ENCODE results near the gene MED22. TPM values are rescaled to one million over a fixed set of nuclear protein-coding genes. Genes with fewer than 3 reads are reported as not detected.

MED22 gene
- polyA plus RNA-seq, 3 donors = 6.8 to 27.7 (median 9.6) TPM

GRCh38 chr9:133371261-133371711 lies 23.4 kb upstream of the MED22 start:
- no peaks in the 10 kb centered on the region for H3K9me3 Mint-ChIP-seq

GRCh38 chr9:133370685-133371084 lies 22.8 kb upstream of the MED22 start:
- no peak for DNase-seq
- Histone ChIP-seq H2AFZ (ENCODE audit: insufficient read depth, low read depth, low read length, poor library complexity, severe bottlenecking) (no peak overlapping the region), H4K20me1 (ENCODE audit: insufficient read depth, low read length) (peaks cover 97% of the 10 kb centered on the region), H3K36me3 (replicated peaks in 1 of 2; ENCODE audit: control insufficient read depth in 1 of 2, insufficient read depth in 2 of 2, low read length in 2 of 2) (peaks cover 54 to 69% of the 10 kb centered on the region in 2 donors), H3K9me3 (replicated peaks in 1 of 2; ENCODE audit: control insufficient read depth in 1 of 2, insufficient read depth in 1 of 2, low read length in 2 of 2) (no peaks in the 10 kb centered on the region), H3K27ac (ENCODE audit: low read depth in 1 of 2, low read length in 2 of 2) (peak overlapping the region in 1 of 2 donors; percentile 59), H3K4me3 (replicated peaks in 1 of 3; ENCODE audit: low read depth in 2 of 3, low read length in 3 of 3) (no peak overlapping the region), H3K79me2 (ENCODE audit: insufficient read depth, low read length) (peaks cover 100% of the 10 kb centered on the region), H3K4me2 (replicated peaks; ENCODE audit: extremely low read depth, low read length, poor library complexity, severe bottlenecking) (no peak overlapping the region), H3K4me1 (ENCODE audit: control insufficient read depth in 1 of 2, insufficient read depth in 2 of 2, low read length in 2 of 2) (peaks cover 15 to 42% of the 10 kb centered on the region in 2 donors), H3K9ac (ENCODE audit: insufficient read depth, low read length, poor library complexity, severe bottlenecking) (peak overlapping the region; percentile 29), H3K27me3 (ENCODE audit: control insufficient read depth in 2 of 2, insufficient read depth in 2 of 2, low read length in 2 of 2) (no peaks in the 10 kb centered on the region)
- H3K4me3 Mint-ChIP-seq = no peak overlapping the region
- peaks cover 50 to 70% of the 10 kb centered on the region in 2 donors for H3K36me3 Mint-ChIP-seq
- no peak for TF ChIP-seq CTCF (IDR thresholded peaks at IDR 0.05)
- H3K4me1 Mint-ChIP-seq = peaks cover 54% of the 10 kb centered on the region
- no peaks in the 10 kb centered on the region for H3K27me3 Mint-ChIP-seq (ENCODE audit: low read depth in 3 of 3)
- 80% methylated on average over 1 of the region's 9 CpGs for WGBS (ENCODE audit: insufficient coverage)
- peak overlapping the region in 3 of 7 donors; percentile 18 to 89 (median 47) for H3K27ac Mint-ChIP-seq
- intact Hi-C loops (cut with micrococcal nuclease) = loop anchor here in 1 of 2 donors (10.0 kb wide), 1 partner anchor 336 kb away; the partner anchor contains the start of gene GTF3C5
- no peaks in the 10 kb centered on the region for H3K9me3 Mint-ChIP-seq

More at GRCh38 chr9:133371261-133371711, 23.4 kb upstream of the MED22 start:
- Mint-ChIP-seq H3K4me3 (no peak overlapping the region), H3K4me1 (peaks cover 54% of the 10 kb centered on the region), H3K27ac (peak overlapping the region in 6 of 7 donors; percentile 18 to 89 (median 75)), H3K36me3 (peaks cover 44 to 64% of the 10 kb centered on the region in 2 donors), H3K27me3 (ENCODE audit: low read depth in 3 of 3) (no peaks in the 10 kb centered on the region)
- no peak overlapping the region for H2AFZ ChIP-seq (ENCODE audit: insufficient read depth, low read depth, low read length, poor library complexity, severe bottlenecking)
- H3K36me3 ChIP-seq (replicated peaks in 1 of 2; ENCODE audit: control insufficient read depth in 1 of 2, insufficient read depth in 2 of 2, low read length in 2 of 2) = peaks cover 48 to 63% of the 10 kb centered on the region in 2 donors
- no peak for TF ChIP-seq CTCF (IDR thresholded peaks at IDR 0.05)
- no peak overlapping the region for H3K4me3 ChIP-seq (replicated peaks in 1 of 3; ENCODE audit: low read depth in 2 of 3, low read length in 3 of 3)
- H3K4me2 ChIP-seq (replicated peaks; ENCODE audit: extremely low read depth, low read length, poor library complexity, severe bottlenecking) = peak overlapping the region; percentile 2
- no peaks in the 10 kb centered on the region for H3K27me3 ChIP-seq (ENCODE audit: control insufficient read depth in 2 of 2, insufficient read depth in 2 of 2, low read length in 2 of 2)
- H3K9ac ChIP-seq (ENCODE audit: insufficient read depth, low read length, poor library complexity, severe bottlenecking) = peak overlapping the region; percentile 29
- no peak for DNase-seq
- peak overlapping the region in 1 of 2 donors; percentile 59 for H3K27ac ChIP-seq (ENCODE audit: low read depth in 1 of 2, low read length in 2 of 2)
- H3K4me1 ChIP-seq (ENCODE audit: control insufficient read depth in 1 of 2, insufficient read depth in 2 of 2, low read length in 2 of 2) = peaks cover 16 to 44% of the 10 kb centered on the region in 2 donors
- WGBS (ENCODE audit: insufficient coverage) = 67% methylated on average over 3 of the region's 12 CpGs
- intact Hi-C loops (cut with micrococcal nuclease) = loop anchor here in 1 of 2 donors (10.0 kb wide), 1 partner anchor 336 kb away; the partner anchor contains the start of gene GTF3C5
- H3K9me3 ChIP-seq (replicated peaks in 1 of 2; ENCODE audit: control insufficient read depth in 1 of 2, insufficient read depth in 1 of 2, low read length in 2 of 2) = no peaks in the 10 kb centered on the region
- H4K20me1 ChIP-seq (ENCODE audit: insufficient read depth, low read length) = peaks cover 91% of the 10 kb centered on the region
- peaks cover 95% of the 10 kb centered on the region for H3K79me2 ChIP-seq (ENCODE audit: insufficient read depth, low read length)
